Cardiac muscle cell (in vitro differentiated cells and primary cell): ENCODE measurements around the gene ADAMTS2. TPM values are rescaled to one million over a fixed set of nuclear protein-coding genes. Genes with fewer than 3 reads are reported as not detected.

Source experiments
- DNase-seq, 2 donors: peaks; one replicate each; pipeline versions ENCODE4 v3.0.0 to v3.0.0-alpha.2; 2010 to 2017; ENCODE audit warnings: low read depth in 1 of 2, low spot score in 1 of 2
- H3K27ac ChIP-seq: fragments of 200-600 bp; sonication (generic); 2 replicates; pipeline ENCODE4 v1.5.1; 2016
- H3K27me3 ChIP-seq: fragments of 200-600 bp; sonication (generic); 2 replicates; pipeline ENCODE4 v1.6.0; 2016; ENCODE audit warnings: control low read depth
- H3K36me3 ChIP-seq: fragments of 200-600 bp; sonication (generic); 2 replicates; pipeline ENCODE4 v1.5.1; 2016; ENCODE audit warnings: control low read depth
- H3K4me1 ChIP-seq: fragments of 200-600 bp; sonication (generic); 2 replicates; pipeline ENCODE4 v1.8.1; 2017; ENCODE audit warnings: low read depth, mild to moderate bottlenecking, mixed run types
- H3K4me3 ChIP-seq: fragments of 200-600 bp; sonication (generic); 2 replicates; pipeline ENCODE4 v1.5.1; 2016; ENCODE audit warnings: mild to moderate bottlenecking
- H3K9me3 ChIP-seq: fragments of 200-600 bp; sonication (generic); 2 replicates; pipeline ENCODE4 v1.5.1; 2017; ENCODE audit warnings: low read depth, mild to moderate bottlenecking, control low read depth
- CTCF ChIP-seq: IDR thresholded peaks from 2 replicates; pipeline ENCODE4 v1.5.1; 2012; ENCODE audit warnings: low read depth, mild to moderate bottlenecking, low read length
- polyA plus RNA-seq: library from polyadenylated mRNA; unstranded; fragments of >200 nt; fragmentation: Nextera tagmentation; extraction: Ambion mirVana; gene quantifications from 2 replicates; pipeline ENCODE4 v1.2.1, GENCODE V29; 2016
- total RNA-seq: library from RNA; depleted of rRNA; stranded (reverse); fragments of >200 nt; gene quantifications from 2 replicates; pipeline ENCODE4 v1.2.3, GENCODE V29; 2016

The ADAMTS2 gene
- total and polyA plus RNA-seq, 2 experiments from 2014 or later, result 3.1 to 8.8 TPM

DNA sequence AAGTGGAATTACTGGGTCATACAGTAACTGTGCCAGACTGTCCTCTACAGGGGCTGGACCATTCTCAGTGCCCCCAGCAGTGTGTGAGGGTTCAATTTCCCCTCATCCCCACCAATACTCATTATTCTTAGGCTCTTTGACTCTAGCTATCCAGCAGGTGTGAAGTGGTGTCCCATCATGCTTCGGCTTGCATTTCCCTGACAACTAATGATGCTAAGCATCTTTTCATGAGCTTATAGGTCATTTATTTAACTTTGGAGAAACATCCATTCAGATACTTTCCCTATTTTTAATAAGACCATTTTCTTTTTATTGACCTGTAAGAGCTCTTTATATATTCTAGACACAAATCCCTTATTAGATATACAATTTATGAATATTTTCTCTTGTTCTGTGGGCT is 63.6 kb downstream of the ADAMTS2 start:
- DNase-seq, result no peak
- Histone ChIP-seq H3K9me3 (no peaks in the 10 kb centered on the region), H3K27ac (no peak overlapping the region), H3K27me3 (no peaks in the 10 kb centered on the region), H3K4me3 (no peak overlapping the region), H3K36me3 (no peaks in the 10 kb centered on the region), H3K4me1 (peaks cover 25% of the 10 kb centered on the region)
- no peak for TF ChIP-seq CTCF

DNA sequence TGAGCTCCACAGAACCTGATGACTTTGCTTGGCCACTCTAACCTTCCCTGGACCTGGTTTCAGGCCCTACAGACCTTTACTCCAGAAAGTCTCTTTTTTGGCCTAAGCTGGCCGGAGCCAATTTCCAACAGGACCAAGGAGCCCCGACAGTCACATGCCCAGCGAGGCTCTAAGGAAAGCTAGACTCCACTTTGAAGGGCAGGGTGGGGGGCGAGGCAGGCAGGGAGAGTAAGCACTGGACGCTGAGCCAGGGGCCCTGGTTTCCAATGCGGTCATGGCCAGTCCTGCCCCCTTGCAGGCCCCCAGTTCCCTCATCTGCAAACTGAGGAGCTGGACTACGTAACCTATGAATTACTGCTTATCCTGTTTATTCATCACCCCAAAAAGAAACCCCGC is 65.2 kb downstream of the ADAMTS2 start:
- TF ChIP-seq CTCF, result no peak
- no peaks in the 10 kb centered on the region for H3K36me3 ChIP-seq
- H3K4me1 ChIP-seq, result peaks cover 9% of the 10 kb centered on the region
- no peaks in the 10 kb centered on the region for H3K27me3 ChIP-seq
- no peak for DNase-seq
- no peak overlapping the region for H3K27ac ChIP-seq
- H3K4me3 ChIP-seq, result no peak overlapping the region
- no peaks in the 10 kb centered on the region for H3K9me3 ChIP-seq

DNA sequence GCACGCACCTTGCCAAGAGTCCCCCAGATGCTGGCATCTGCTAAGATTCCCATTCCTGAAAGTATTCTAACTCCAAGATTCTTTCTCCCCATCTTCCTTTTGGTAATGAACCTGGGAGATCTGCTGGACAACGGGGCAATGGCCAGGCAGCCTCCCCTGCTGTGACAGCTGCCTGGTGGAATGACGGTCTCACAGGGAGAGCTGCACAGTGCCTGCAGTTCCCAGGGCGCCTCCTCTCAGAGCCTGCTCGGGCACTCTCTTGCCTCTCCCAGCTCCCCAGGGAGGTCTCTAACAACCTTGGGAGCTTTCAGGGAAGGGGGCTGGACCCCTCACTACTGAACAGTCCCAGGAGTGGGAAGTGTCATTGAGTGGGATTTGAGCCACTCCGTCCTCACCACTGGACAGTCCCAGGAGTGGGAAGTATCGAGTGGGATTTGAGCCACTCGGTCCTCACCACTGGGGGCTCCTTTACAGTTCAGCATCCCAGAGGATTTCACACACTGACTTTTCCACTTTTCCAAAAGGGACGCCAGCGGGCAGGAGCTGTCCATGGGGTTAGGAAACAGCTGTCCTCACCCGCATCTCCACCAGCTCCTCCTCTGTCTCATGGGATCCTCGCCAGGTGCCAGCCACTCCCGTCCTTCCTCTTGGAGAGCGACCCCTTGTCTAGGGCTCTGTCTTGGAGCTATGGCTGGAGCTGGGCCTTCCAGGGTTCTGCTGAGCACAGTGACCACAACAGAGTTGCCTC is 65.7 kb downstream of the ADAMTS2 start:
- TF ChIP-seq CTCF, result no peak
- H3K27ac ChIP-seq, result no peak overlapping the region

DNA sequence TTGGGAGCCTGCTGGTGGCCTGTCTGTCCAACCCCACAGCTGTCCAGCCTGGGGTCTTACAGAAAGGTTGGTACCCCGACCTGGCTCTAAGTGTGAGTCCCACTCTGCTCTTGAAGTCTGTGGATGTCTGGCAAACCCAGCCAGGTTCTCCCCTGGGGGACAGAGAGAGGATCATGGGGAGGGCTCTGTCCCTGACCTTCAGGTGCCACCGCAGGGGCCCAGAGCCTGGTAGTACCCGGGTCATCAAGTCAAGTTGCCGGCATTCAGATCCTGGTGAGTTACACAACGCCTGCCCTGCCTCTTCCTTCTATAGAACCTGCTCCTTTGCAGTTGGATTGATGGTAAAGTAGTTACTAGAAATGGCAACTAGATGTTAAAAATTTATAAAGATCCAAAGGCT is 66.7 kb downstream of the ADAMTS2 start:
- Histone ChIP-seq H3K27ac (no peak overlapping the region), H3K9me3 (no peaks in the 10 kb centered on the region), H3K4me1 (no peaks in the 10 kb centered on the region), H3K4me3 (no peak overlapping the region), H3K36me3 (no peaks in the 10 kb centered on the region), H3K27me3 (no peaks in the 10 kb centered on the region)
- DNase-seq, result no peak
- no peak for TF ChIP-seq CTCF

More for the DNA sequence above, 65.7 kb downstream of the ADAMTS2 start:
- H3K4me3 ChIP-seq, result no peak overlapping the region
- no peaks in the 10 kb centered on the region for H3K9me3 ChIP-seq
- no peaks in the 10 kb centered on the region for H3K27me3 ChIP-seq
- no peak for DNase-seq
- no peaks in the 10 kb centered on the region for H3K36me3 ChIP-seq
- H3K4me1 ChIP-seq, result peaks cover 3% of the 10 kb centered on the region

- no peak for TF ChIP-seq CTCF
- DNase-seq, result no peak
- H3K4me3 ChIP-seq, result no peak overlapping the region
- no peak overlapping the region for H3K27ac ChIP-seq
- H3K27me3 ChIP-seq, result no peaks in the 10 kb centered on the region
- no peaks in the 10 kb centered on the region for H3K36me3 ChIP-seq
- H3K9me3 ChIP-seq, result no peaks in the 10 kb centered on the region
- no peaks in the 10 kb centered on the region for H3K4me1 ChIP-seq
Measured at GRCh38 chr5:179278119-179278518, 67.1 kb downstream of the ADAMTS2 start.
